ENCODE data around the gene UBA7.

GRCh38 chr3:49787536-49787935 is 26.2 kb downstream of the UBA7 start:
- no peak for TF ChIP-seq CTCF (IDR thresholded peaks at IDR 0.05)
- TF ChIP-seq POLR2A (IDR thresholded peaks at IDR 0.05) = no peak

All from right lobe of liver (tissue), 4 donors.